OCI-LY3 (cell line): ENCODE data around the gene TAGLN2.
"Not testable (repeated sequence)": the region's sequence is repeated elsewhere in the genome, so short reads cannot be mapped to it uniquely, and the experiment has no call there.

Experiments
- H2AFZ ChIP-seq: fragments of 200-600, 300-600 bp; shearing (Covaris generic); 2 replicates; pipeline ENCODE4 v1.6.0; 2014; ENCODE audit warnings: antibody characterized with exemption, low read depth, low read length
- H3K27ac ChIP-seq: fragments of 200-600, 300-600 bp; sonication (generic); 2 replicates; pipeline ENCODE4 v1.5.1; 2014; ENCODE audit warnings: mild to moderate bottlenecking, low read length, moderate library complexity, mixed read lengths
- H3K27me3 ChIP-seq: fragments of 200-600, 300-600 bp; sonication (generic); 2 replicates; pipeline ENCODE4 v1.6.1; 2014; ENCODE audit warnings: low read depth, low read length, mixed read lengths
- H3K36me3 ChIP-seq: fragments of 200-600, 300-600 bp; sonication (generic); replicated peaks from 2 replicates; pipeline ENCODE3; 2014; ENCODE audit warnings: low read depth, low read length, mixed read lengths
- H3K4me1 ChIP-seq: fragments of 300-600, 200-600 bp; sonication (generic); 2 replicates; pipeline ENCODE4 v1.6.1; 2014; ENCODE audit warnings: low read length, mixed read lengths
- H3K4me2 ChIP-seq: fragments of 200-600, 300-600 bp; sonication (generic); 2 replicates; pipeline ENCODE4 v1.6.1; 2014; ENCODE audit warnings: low read length, mixed read lengths
- H3K4me3 ChIP-seq: fragments of 300-600, 200-600 bp; sonication (generic); 2 replicates; pipeline ENCODE4 v1.5.1; 2014; ENCODE audit warnings: antibody characterized with exemption, mild to moderate bottlenecking, low read length, moderate library complexity
- H3K79me2 ChIP-seq: fragments of 300-600, 200-600 bp; shearing (Covaris generic); 2 replicates; pipeline ENCODE4 v1.6.1; 2014; ENCODE audit warnings: mild to moderate bottlenecking, low read length, mixed read lengths
- H3K9ac ChIP-seq: fragments of 300-600, 200-600 bp; shearing (Covaris generic); 2 replicates; pipeline ENCODE4 v1.6.0; 2014; ENCODE audit warnings: mild to moderate bottlenecking, low read length, moderate library complexity
- H3K9me3 ChIP-seq: fragments of 200-600, 300-600 bp; shearing (Covaris generic); 2 replicates; pipeline ENCODE4 v1.6.1; 2014; ENCODE audit warnings: low read length, mixed read lengths; ENCODE audit not compliant: insufficient read depth
- H4K20me1 ChIP-seq: fragments of 200-600, 300-600 bp; sonication (generic); 2 replicates; pipeline ENCODE4 v1.6.1; 2016; ENCODE audit warnings: low read length, mixed read lengths; ENCODE audit not compliant: insufficient read depth
- EZH2phosphoT487 ChIP-seq: fragments of 200-600 bp; shearing (Covaris generic); IDR thresholded peaks from 2 replicates; pipeline ENCODE4 v1.6.1; 2018; ENCODE audit warnings: antibody characterized with exemption, mixed run types, low read depth
- TF ChIP-seq, protein P1 (sequence below): fragments of 200-600, 300-600 bp; sonication (generic); IDR thresholded peaks from 2 replicates; pipeline ENCODE4 v1.5.1; 2014; ENCODE audit warnings: antibody characterized with exemption, low read length, low read depth

The TAGLN2 gene

DNA sequence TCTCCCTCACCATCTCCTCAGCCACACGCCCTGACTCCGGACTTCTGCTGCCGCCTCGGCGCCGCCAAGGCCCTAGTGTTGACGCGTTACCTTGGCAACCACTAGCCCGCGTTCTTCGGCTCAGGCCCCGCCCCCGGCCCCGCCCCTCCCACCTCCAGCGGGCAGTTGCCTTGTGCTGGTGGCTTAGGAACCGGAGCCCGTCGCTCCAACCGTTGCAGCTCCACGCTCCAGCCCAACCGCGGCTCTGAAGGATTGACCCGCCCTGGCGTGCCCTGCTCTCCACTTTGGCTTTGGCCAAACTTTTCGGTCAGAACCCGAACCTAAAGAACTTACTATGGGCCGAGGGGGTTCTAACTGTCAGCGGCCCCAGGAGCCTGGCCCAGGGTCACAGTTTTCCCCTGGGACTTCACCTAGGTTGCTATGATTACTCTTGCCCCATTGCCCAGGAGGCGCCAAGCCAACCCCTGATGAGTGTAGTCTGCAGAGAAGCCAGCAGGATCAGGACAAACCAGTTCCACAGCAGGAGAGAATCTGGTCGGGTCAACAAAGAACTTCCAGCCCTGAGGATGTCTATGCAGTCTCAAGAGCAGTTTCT, 25.1 kb downstream of the TAGLN2 start, which contains the start of gene CFAP45:
CFAP45 (minus strand) TSS at position 80 of the 595 bp plus-strand sequence; CDS start at position 13, 67 bp downstream.
- TF ChIP-seq, protein P1, sequence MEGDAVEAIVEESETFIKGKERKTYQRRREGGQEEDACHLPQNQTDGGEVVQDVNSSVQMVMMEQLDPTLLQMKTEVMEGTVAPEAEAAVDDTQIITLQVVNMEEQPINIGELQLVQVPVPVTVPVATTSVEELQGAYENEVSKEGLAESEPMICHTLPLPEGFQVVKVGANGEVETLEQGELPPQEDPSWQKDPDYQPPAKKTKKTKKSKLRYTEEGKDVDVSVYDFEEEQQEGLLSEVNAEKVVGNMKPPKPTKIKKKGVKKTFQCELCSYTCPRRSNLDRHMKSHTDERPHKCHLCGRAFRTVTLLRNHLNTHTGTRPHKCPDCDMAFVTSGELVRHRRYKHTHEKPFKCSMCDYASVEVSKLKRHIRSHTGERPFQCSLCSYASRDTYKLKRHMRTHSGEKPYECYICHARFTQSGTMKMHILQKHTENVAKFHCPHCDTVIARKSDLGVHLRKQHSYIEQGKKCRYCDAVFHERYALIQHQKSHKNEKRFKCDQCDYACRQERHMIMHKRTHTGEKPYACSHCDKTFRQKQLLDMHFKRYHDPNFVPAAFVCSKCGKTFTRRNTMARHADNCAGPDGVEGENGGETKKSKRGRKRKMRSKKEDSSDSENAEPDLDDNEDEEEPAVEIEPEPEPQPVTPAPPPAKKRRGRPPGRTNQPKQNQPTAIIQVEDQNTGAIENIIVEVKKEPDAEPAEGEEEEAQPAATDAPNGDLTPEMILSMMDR: no peak
- TF ChIP-seq EZH2phosphoT487: no peak
- no peaks in the 10 kb centered on the region for H3K36me3 ChIP-seq
- no peak within 1 kb of the TSS for H3K9ac ChIP-seq
- no peak within 1 kb of the TSS for H3K27ac ChIP-seq
- H3K79me2 ChIP-seq: no peaks in the 10 kb centered on the region
- peaks cover 11% of the 10 kb centered on the region; the same call in 1 of the 2 replicates for H3K27me3 ChIP-seq
- peaks cover 19% of the 10 kb centered on the region for H3K4me1 ChIP-seq
- H3K4me2 ChIP-seq: peak within 1 kb of the TSS; percentile 61
- H3K9me3 ChIP-seq: no peaks in the 10 kb centered on the region
- no peak within 1 kb of the TSS for H2AFZ ChIP-seq
- H4K20me1 ChIP-seq: no peaks in the 10 kb centered on the region
- H3K4me3 ChIP-seq: no peak within 1 kb of the TSS

DNA sequence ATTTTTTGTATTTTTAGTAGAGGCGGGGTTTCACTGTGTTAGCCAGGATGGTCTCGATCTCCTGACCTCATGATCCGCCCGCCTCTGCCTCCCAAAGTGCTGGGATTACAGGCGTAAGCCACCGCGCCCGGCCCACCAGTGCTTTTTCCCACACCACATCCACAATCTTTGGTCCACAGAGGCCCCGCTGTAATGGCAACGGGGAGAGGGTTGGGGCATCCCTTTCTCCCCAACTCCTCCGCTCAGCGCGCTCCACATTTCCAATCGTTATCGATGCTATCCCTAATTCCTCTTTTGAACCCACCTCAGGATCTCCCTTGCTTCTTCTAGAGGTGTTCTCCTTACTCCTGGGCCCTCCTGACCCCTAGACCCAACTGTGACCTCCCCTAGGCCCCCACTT, 25.7 kb downstream of the TAGLN2 start:
- H3K27me3 ChIP-seq: peaks cover 17% of the 10 kb centered on the region; the same call in 1 of the 2 replicates
- H3K4me2 ChIP-seq, H3K36me3 ChIP-seq, H3K4me3 ChIP-seq, H2AFZ ChIP-seq, H4K20me1 ChIP-seq, H3K27ac ChIP-seq, H3K9me3 ChIP-seq, H3K9ac ChIP-seq, H3K79me2 ChIP-seq: not testable (repeated sequence)
- H3K4me1 ChIP-seq: peaks cover 19% of the 10 kb centered on the region

- Histone ChIP-seq H3K4me2 (peak overlapping the region; percentile 61), H3K4me1 (peaks cover 19% of the 10 kb centered on the region), H3K27ac (peak overlapping the region; percentile 55), H3K79me2 (no peaks in the 10 kb centered on the region), H3K27me3 (peaks cover 19% of the 10 kb centered on the region; the same call in 1 of the 2 replicates), H3K36me3 (no peaks in the 10 kb centered on the region), H2AFZ (no peak overlapping the region), H4K20me1 (no peaks in the 10 kb centered on the region), H3K9ac (peak overlapping the region; percentile 8; the same call in 1 of the 2 replicates), H3K9me3 (no peaks in the 10 kb centered on the region), H3K4me3 (peak overlapping the region; percentile 26; the same call in 1 of the 2 replicates)
- no peak for TF ChIP-seq EZH2phosphoT487
- TF ChIP-seq, protein P1: no peak
Observed at GRCh38 chr1:159898527-159898926, 26.8 kb downstream of the TAGLN2 start.

DNA sequence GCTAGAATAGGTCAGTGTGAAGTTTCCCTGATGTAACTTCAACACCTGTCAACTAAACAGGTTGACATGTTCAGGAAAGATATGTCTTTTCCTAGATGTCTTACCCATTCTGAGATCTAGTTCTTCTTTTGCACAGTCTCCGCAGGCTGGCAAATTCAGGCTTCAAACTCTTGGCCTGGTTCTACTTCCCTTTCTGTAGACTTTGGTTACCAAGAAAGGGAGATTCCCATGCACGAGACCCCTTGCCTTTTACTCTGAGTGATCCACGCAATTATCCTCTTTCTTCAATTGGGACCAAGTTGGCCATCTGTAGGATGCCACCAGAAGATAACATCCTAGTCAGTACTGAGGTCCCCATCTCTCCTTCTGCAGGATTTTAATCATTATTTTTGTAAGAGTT, 27.3 kb downstream of the TAGLN2 start:
- Histone ChIP-seq H3K4me3 (peak overlapping the region; percentile 26; the same call in 1 of the 2 replicates), H3K36me3 (no peaks in the 10 kb centered on the region), H3K9me3 (no peaks in the 10 kb centered on the region), H4K20me1 (no peaks in the 10 kb centered on the region), H3K4me1 (peaks cover 19% of the 10 kb centered on the region), H2AFZ (no peak overlapping the region), H3K27ac (peak overlapping the region; percentile 55), H3K9ac (peak overlapping the region; percentile 8; the same call in 1 of the 2 replicates), H3K27me3 (peaks cover 19% of the 10 kb centered on the region; the same call in 1 of the 2 replicates), H3K79me2 (no peaks in the 10 kb centered on the region), H3K4me2 (peak overlapping the region; percentile 61)
- TF ChIP-seq, protein P1: no peak
